ENCODE results near the gene PHACTR4. TPM values are rescaled to one million over a fixed set of nuclear protein-coding genes. Genes with fewer than 3 reads are reported as not detected.
"Not testable (repeated sequence)": the region's sequence is repeated elsewhere in the genome, so short reads cannot be mapped to it uniquely, and the experiment has no call there.

Gene PHACTR4
- total and polyA plus RNA-seq, 2 experiments from 2014 or later: 14.8 to 27.1 TPM

DNA sequence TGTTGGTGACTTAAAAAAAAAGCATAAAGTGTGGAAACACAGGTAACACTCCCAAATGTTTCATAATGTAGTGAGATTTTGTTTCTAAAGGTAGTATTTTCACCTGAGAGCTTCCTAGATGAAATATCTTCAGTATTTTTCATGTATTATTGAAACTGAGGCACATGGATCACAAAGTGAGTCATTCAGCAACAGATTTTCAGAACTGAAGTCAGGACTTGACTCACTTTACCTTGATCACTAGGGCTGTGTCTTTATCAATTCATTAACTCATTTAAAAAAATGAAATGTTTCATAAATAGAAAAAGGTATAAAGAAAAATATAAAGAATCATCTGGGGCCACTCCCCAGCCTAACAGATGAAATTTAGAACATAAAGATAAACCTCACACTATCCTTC lies 69.8 kb downstream of the PHACTR4 start:
- TF ChIP-seq, protein P1, sequence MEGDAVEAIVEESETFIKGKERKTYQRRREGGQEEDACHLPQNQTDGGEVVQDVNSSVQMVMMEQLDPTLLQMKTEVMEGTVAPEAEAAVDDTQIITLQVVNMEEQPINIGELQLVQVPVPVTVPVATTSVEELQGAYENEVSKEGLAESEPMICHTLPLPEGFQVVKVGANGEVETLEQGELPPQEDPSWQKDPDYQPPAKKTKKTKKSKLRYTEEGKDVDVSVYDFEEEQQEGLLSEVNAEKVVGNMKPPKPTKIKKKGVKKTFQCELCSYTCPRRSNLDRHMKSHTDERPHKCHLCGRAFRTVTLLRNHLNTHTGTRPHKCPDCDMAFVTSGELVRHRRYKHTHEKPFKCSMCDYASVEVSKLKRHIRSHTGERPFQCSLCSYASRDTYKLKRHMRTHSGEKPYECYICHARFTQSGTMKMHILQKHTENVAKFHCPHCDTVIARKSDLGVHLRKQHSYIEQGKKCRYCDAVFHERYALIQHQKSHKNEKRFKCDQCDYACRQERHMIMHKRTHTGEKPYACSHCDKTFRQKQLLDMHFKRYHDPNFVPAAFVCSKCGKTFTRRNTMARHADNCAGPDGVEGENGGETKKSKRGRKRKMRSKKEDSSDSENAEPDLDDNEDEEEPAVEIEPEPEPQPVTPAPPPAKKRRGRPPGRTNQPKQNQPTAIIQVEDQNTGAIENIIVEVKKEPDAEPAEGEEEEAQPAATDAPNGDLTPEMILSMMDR (IDR thresholded peaks at IDR 0.05; ENCODE audit: low read depth, low read length): no peak
- H3K4me3 ChIP-seq: no peak overlapping the region
- peak overlapping the region; percentile 97 for H3K27ac ChIP-seq
- no peaks in the 10 kb centered on the region for H3K9me3 ChIP-seq (ENCODE audit: low read depth)
- H3K27me3 ChIP-seq: no peaks in the 10 kb centered on the region
- H3K4me1 ChIP-seq (ENCODE audit: low read depth): peaks cover 13% of the 10 kb centered on the region
- DNase-seq (ENCODE audit: low read depth in 1 of 2, low spot score in 1 of 2): no peak
- H3K36me3 ChIP-seq: no peaks in the 10 kb centered on the region

DNA sequence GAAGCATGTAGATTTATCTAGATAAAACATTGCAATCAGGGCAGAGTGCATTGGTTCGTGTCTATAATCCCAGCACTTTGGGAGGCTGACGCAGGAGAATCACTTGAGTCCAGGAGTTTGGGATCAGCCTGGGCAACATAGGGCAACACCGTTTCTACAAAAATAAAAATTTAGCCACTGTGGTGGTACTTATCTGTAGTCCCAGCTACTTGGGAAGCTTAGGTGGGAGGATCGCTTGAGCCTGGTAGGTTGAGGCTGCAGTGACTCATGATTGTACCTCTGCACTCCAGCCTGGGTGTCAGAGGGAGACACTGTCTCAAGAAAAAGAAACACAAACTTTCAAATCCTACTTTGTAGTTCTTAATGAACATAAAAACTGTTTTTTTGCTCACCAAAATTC lies 72.1 kb downstream of the PHACTR4 start:
- TF ChIP-seq, protein P1 (IDR thresholded peaks at IDR 0.05; ENCODE audit: low read depth, low read length): no peak
- Histone ChIP-seq H3K36me3 (no peaks in the 10 kb centered on the region), H3K9me3 (ENCODE audit: low read depth) (no peaks in the 10 kb centered on the region), H3K27me3 (no peaks in the 10 kb centered on the region), H3K4me3 (no peak overlapping the region), H3K4me1 (ENCODE audit: low read depth) (peaks cover 13% of the 10 kb centered on the region), H3K27ac (no peak overlapping the region)
- DNase-seq (ENCODE audit: low read depth in 1 of 2, low spot score in 1 of 2): no peak

DNA sequence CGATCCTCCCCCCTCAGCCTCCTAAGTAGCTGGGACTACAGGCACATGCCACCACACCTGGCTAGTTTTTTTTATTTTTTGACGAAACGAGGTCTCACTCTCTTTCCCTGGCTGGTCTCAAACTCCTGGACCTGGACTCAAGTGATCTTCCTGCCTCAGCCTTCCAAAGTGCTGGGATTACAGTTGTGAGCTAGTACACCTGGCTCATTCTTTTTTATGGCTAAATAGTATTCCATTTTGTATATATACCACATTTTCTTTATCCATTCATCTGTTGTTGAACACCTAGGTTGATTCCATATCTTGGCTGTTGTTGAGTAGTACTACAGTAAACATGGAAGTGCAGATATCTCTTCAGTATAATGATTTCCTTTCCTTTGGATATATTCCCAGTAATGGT lies 74.0 kb downstream of the PHACTR4 start:
- DNase-seq (ENCODE audit: low read depth in 1 of 2, low spot score in 1 of 2): no peak
- TF ChIP-seq, protein P1 (IDR thresholded peaks at IDR 0.05; ENCODE audit: low read depth, low read length): no peak
- H3K4me1 ChIP-seq (ENCODE audit: low read depth): peaks cover 4% of the 10 kb centered on the region
- H3K36me3 ChIP-seq: no peaks in the 10 kb centered on the region
- no peak overlapping the region for H3K27ac ChIP-seq
- H3K27me3 ChIP-seq: no peaks in the 10 kb centered on the region
- H3K4me3 ChIP-seq: no peak overlapping the region
- no peaks in the 10 kb centered on the region for H3K9me3 ChIP-seq (ENCODE audit: low read depth)

DNA sequence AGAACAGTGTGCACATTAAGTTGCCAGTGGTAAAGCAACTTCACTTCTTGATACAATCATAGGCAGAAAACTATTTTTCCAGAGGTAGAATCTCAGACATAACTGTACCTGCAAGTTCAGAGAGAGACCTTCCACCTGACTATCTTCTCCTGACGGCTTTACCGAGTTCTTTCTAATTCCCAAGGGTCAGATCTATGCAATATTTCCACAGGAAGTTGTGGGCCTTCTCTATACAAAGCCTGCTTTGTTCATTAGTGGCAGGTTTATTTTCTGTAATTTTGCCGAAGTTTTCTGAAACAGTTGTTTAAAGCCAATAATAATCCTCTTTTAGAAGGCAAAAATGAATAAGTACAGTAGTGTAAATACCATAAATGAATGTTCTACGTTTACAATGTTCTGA lies 78.1 kb downstream of the PHACTR4 start:
- peak in 1 of 2 donors; percentile 48 for DNase-seq (ENCODE audit: low read depth in 1 of 2, low spot score in 1 of 2)
- no peak overlapping the region for H3K4me3 ChIP-seq
- no peaks in the 10 kb centered on the region for H3K9me3 ChIP-seq (ENCODE audit: low read depth)
- peak overlapping the region; percentile 43 for H3K27ac ChIP-seq
- H3K4me1 ChIP-seq (ENCODE audit: low read depth): no peaks in the 10 kb centered on the region
- H3K36me3 ChIP-seq: no peaks in the 10 kb centered on the region
- H3K27me3 ChIP-seq: no peaks in the 10 kb centered on the region
- TF ChIP-seq, protein P1 (IDR thresholded peaks at IDR 0.05; ENCODE audit: low read depth, low read length): no peak

DNA sequence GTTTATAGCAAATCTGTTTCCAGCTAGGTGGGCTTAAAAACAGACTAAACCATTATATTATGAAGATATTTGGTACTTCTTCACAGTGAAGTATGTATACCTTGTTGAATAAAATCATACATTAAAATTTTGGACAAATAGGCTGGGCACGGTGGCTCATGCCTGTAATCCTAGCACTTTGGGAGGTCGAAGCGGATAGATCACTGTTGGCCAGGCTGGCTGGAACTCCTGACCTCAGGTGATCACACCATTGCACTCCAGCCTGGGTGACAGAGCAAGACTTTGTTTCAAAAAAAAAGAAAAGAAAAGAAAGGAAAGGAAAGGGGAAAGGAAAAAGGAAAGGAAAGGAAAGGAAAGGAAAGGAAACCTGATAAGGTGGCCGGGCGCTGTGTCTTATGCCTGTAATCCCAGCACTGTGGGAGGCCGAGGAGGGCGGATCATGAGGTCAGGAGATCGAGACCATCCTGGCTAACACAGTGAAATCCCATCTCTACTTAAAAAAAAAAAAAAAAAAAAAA lies 78.6 kb downstream of the PHACTR4 start:
- H3K27me3 ChIP-seq; H3K4me3 ChIP-seq; DNase-seq (ENCODE audit: low read depth in 1 of 2, low spot score in 1 of 2); H3K4me1 ChIP-seq (ENCODE audit: low read depth); H3K36me3 ChIP-seq; H3K9me3 ChIP-seq (ENCODE audit: low read depth): not testable (repeated sequence)
- peak overlapping the region; percentile 43 for H3K27ac ChIP-seq

DNA sequence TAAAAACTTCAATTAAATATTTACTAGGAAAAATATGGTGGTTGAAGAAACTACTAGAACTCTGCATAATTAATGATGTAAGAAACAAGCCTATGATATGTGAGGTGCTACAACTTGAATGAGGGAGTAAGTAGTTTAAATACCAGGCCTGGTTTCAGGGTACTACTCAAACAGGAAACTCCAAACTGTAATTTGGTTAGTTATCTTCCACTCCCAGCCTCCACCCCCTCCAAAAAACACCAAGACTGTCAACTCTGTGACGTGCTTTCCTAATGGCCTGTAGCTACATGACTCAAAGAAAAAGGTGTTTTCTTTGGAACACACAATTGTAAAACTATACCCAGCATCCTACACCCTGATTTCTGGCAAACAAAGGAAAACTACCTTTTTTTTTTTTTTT lies 80.4 kb downstream of the PHACTR4 start:
- Histone ChIP-seq H3K27ac (no peak overlapping the region), H3K4me3 (no peak overlapping the region), H3K9me3 (ENCODE audit: low read depth) (no peaks in the 10 kb centered on the region), H3K27me3 (no peaks in the 10 kb centered on the region), H3K36me3 (no peaks in the 10 kb centered on the region), H3K4me1 (ENCODE audit: low read depth) (no peaks in the 10 kb centered on the region)
- DNase-seq (ENCODE audit: low read depth in 1 of 2, low spot score in 1 of 2): peak in 1 of 2 donors; percentile 61
- TF ChIP-seq, protein P1 (IDR thresholded peaks at IDR 0.05; ENCODE audit: low read depth, low read length): no peak
